HepG2 (cell line): Measurements from ENCODE around the gene CTNND1. TPM values are rescaled to one million over a fixed set of nuclear protein-coding genes. Genes with fewer than 3 reads are reported as not detected.

ENCODE experiments used
- ATAC-seq: fragments of 200-7000 bp; cut with Tn5 transposase; 3 replicates; pipeline ENCODE4 v1.9.1; 2020; ENCODE audit warnings: mild to moderate bottlenecking, moderate library complexity
- BruUV-seq: library from RNA; stranded (reverse); fragments of 400-500 nt; replicated peaks from 2 replicates; lab custom pipeline; 2021; lab: Mats Ljungman, UMichigan
- CTCF ChIA-PET: fragments of 300-600 bp; formaldehyde crosslinking; extraction: SDS; loops from one replicate; lab custom pipeline; 2021; ENCODE audit warnings: low total read pairs, inconsistent platforms, low intra/inter-chr PET ratio; lab: Yijun Ruan, JAX
- POLR2A ChIA-PET: fragments of 350-600 bp; sonication (Branson Sonifier 250); formaldehyde crosslinking; loops from one replicate; lab custom pipeline; 2020; ENCODE audit warnings: antibody characterized with exemption, inconsistent platforms; lab: Yijun Ruan, JAX
- DNase-seq: peaks from one replicate; pipeline ENCODE4 v3.0.0-alpha.2; 2015; ENCODE audit warnings: low spot score
- FAIRE-seq: peaks from 3 replicates; lab custom pipeline; 2011; peaks lifted over from hg19 to GRCh38; lab: Jason Lieb, UNC
- H2AFZ ChIP-seq: one replicate; pipeline ENCODE4 v1.6.1; 2011; ENCODE audit warnings: low read length, inconsistent platforms
- H3K27ac ChIP-seq: fragments of 300-600 bp; 3 replicates; pipeline ENCODE4 v1.8.0; 2011; ENCODE audit warnings: mixed run types, mild to moderate bottlenecking, mixed read lengths, low read length, inconsistent platforms; ENCODE audit not compliant: insufficient read depth; ENCODE audit errors: extremely low read length
- H3K27me3 ChIP-seq, 2 experiments: fragments of 200-600 bp in 1 of 2; 2 replicates in 1 of 2; 3 replicates in 1 of 2; pipeline versions ENCODE4 v1.6.0 to v1.8.0; 2011; ENCODE audit warnings: low read length in 2 of 2, mild to moderate bottlenecking in 2 of 2, moderate library complexity in 2 of 2, inconsistent platforms in 1 of 2; ENCODE audit not compliant: insufficient read depth in 2 of 2, control insufficient read depth in 1 of 2
- H3K36me3 ChIP-seq, 2 experiments: fragments of 200-600 bp in 1 of 2; replicated peaks in 1 of 2; 2 replicates in 1 of 2; 3 replicates in 1 of 2; pipeline versions ENCODE4 v1.5.1 to v1.8.0; 2011; ENCODE audit warnings: low read length in 2 of 2, inconsistent platforms in 1 of 2; ENCODE audit not compliant: insufficient read depth in 2 of 2, control insufficient read depth in 1 of 2
- H3K4me1 ChIP-seq: 2 replicates; pipeline ENCODE4 v1.5.1; 2012; ENCODE audit warnings: low read length, inconsistent platforms; ENCODE audit not compliant: insufficient read depth
- H3K4me2 ChIP-seq: 2 replicates; pipeline ENCODE4 v1.6.0; 2011; ENCODE audit warnings: low read depth, low read length, inconsistent platforms
- H3K4me3 ChIP-seq, 3 experiments: fragments of 200-600 bp in 1 of 3; sonication (generic), shearing (Covaris generic) in 1 of 3; replicated peaks in 1 of 3; 2 replicates each; pipeline ENCODE4 v1.5.1; 2011 to 2016; ENCODE audit warnings: low read length in 3 of 3, inconsistent platforms in 2 of 3, low read depth in 2 of 3, mild to moderate bottlenecking in 2 of 3, control low read depth in 1 of 3, mixed read lengths in 1 of 3; ENCODE audit not compliant: insufficient read depth in 1 of 3
- H3K79me2 ChIP-seq: one replicate; pipeline ENCODE4 v1.6.1; 2011; ENCODE audit warnings: low read length, inconsistent platforms; ENCODE audit not compliant: insufficient read depth
- H3K9ac ChIP-seq: 2 replicates; pipeline ENCODE4 v1.6.0; 2011; ENCODE audit warnings: mild to moderate bottlenecking, low read depth, low read length, inconsistent platforms; ENCODE audit not compliant: insufficient read depth
- H3K9me3 ChIP-seq: 2 replicates; pipeline ENCODE4 v1.5.1; 2012; ENCODE audit warnings: mild to moderate bottlenecking, low read length
- H4K20me1 ChIP-seq: 2 replicates; pipeline ENCODE4 v1.6.0; 2011; ENCODE audit warnings: inconsistent platforms, mild to moderate bottlenecking, low read length, moderate library complexity; ENCODE audit not compliant: insufficient read depth
- DMAP1 ChIP-seq: IDR thresholded peaks from 2 replicates; pipeline ENCODE4 v1.6.1; 2016
- HDAC2 ChIP-seq: sonication (generic); formaldehyde crosslinking; IDR thresholded peaks from 2 replicates; pipeline ENCODE4 v1.4.0; 2020; ENCODE audit warnings: missing genetic modification reagents
- MAFF ChIP-seq: IDR thresholded peaks from 2 replicates; pipeline ENCODE4 v1.6.1; 2011; ENCODE audit warnings: low read depth, low read length, improper control_type of control experiment
- MAFK ChIP-seq, 2 experiments: IDR thresholded peaks in 1 of 2; conservative IDR thresholded peaks in 1 of 2; 2 replicates each; pipeline ENCODE4 v1.6.1; 2011; ENCODE audit warnings: improper control_type of control experiment in 2 of 2, low read length in 2 of 2
- STAT5B ChIP-seq: sonication (generic); formaldehyde crosslinking; IDR thresholded peaks from 2 replicates; pipeline ENCODE4 v1.4.0; 2020; ENCODE audit warnings: missing genetic modification reagents
- TP53 ChIP-seq: sonication (generic); formaldehyde crosslinking; conservative IDR thresholded peaks from 2 replicates; pipeline ENCODE4 v1.4.0; 2020; ENCODE audit warnings: missing genetic modification reagents
- ZNF143 ChIP-seq: sonication (generic); formaldehyde crosslinking; IDR thresholded peaks from 2 replicates; pipeline ENCODE4 v1.4.0; 2020; ENCODE audit warnings: missing genetic modification reagents
- ZNF160 ChIP-seq: sonication (generic); formaldehyde crosslinking; IDR thresholded peaks from 2 replicates; pipeline ENCODE4 v1.8.0; 2022; ENCODE audit warnings: mild to moderate bottlenecking, inconsistent platforms, missing genetic modification reagents
- ZNF335 ChIP-seq: sonication (generic); formaldehyde crosslinking; IDR thresholded peaks from 2 replicates; pipeline ENCODE4 v1.4.0; 2020; ENCODE audit warnings: missing genetic modification reagents
- ZNF569 ChIP-seq: sonication (generic); formaldehyde crosslinking; IDR thresholded peaks from 2 replicates; pipeline ENCODE4 v1.5.0; 2020; ENCODE audit warnings: mild to moderate bottlenecking, missing genetic modification reagents, moderate library complexity, borderline replicate concordance
- ZNF773 ChIP-seq: sonication (generic); formaldehyde crosslinking; IDR thresholded peaks from 2 replicates; pipeline ENCODE4 v1.4.0; 2020; ENCODE audit warnings: missing genetic modification reagents, borderline replicate concordance
- WGBS: methylation state at CpG from one replicate; pipeline ENCODE4 v1.1.6; 2017; ENCODE audit warnings: low lambda C conversion rate; 5-methylcytosine and 5-hydroxymethylcytosine counted together
- in situ Hi-C: cut with HindIII; loops from 2 replicates; pipeline ENCODE4 v1.10.0; 2017; ENCODE audit warnings: low pct_unique_long_range_greater_than_20kb; ENCODE audit not compliant: extremely low pct_ligation_motif_present
- intact Hi-C: fragments of 100-400 bp; cut with micrococcal nuclease; formaldehyde crosslinking; loops from one replicate; pipeline ENCODE4 v1.10.0; 2022; ENCODE audit not compliant: unreplicated experiment
- polyA plus RNA-seq, 8 experiments: library from polyadenylated mRNA; depleted of rRNA in 3 of 8; stranded (reverse) in 7 of 8; unstranded in 1 of 8; fragments of >200 nt; fragmentation: Illumina TruSeq in 4 of 8; extraction: Trizol in 4 of 8; gene quantifications; 2 replicates each; pipeline versions ENCODE4 v1.2.1 to v1.2.3, GENCODE V29; 2011 to 2016; ENCODE audit warnings: low read depth in 4 of 8, missing spikeins in 1 of 8, mixed read lengths in 1 of 8; ENCODE audit not compliant: insufficient read depth in 1 of 8
- total RNA-seq, 5 experiments: library from RNA; depleted of rRNA; stranded (reverse); fragments of >200 nt; fragmentation: Illumina TruSeq; extraction: Trizol; gene quantifications; 2 replicates each; pipeline ENCODE4 v1.2.3, GENCODE V29; 2016; ENCODE audit warnings: low read depth in 1 of 5

CTNND1 gene
- total and polyA plus RNA-seq, 2 of the 13 experiments (the other 11 are each of a cell fraction or from before 2014, with no cell fraction given) = 117 to 128 TPM

GRCh38 chr11:57776031-57776521 is 14.5 kb downstream of the CTNND1 start (continued):
- TF ChIP-seq ZNF143 (CRISPR knock-in tag) = no peak
- TF ChIP-seq, all 625 proteins: peak for 2

GRCh38 chr11:57776577-57777210 is 15.1 kb downstream of the CTNND1 start:
- POLR2A ChIA-PET = interaction anchor here (1.1 to 11.1 kb wide), 4 partner anchors 8 to 65 kb away, joined by 3 to 215 read pairs (median 32); partner anchors contain the start of genes CTNND1, MED19 and TMX2
- BruUV-seq = no TSS peak
- 75% methylated on average over 2 of the region's 2 CpGs for WGBS

More at GRCh38 chr11:57776577-57777210, 15.1 kb downstream of the CTNND1 start:
- no peaks in the 10 kb centered on the region for H3K9me3 ChIP-seq
- H3K27me3 ChIP-seq = no peaks in the 10 kb centered on the region
- H3K36me3 ChIP-seq = peaks cover 0 to 1% of the 10 kb centered on the region in 2 experiments; a peak in 3 of 5 replicates
- DNase-seq (no peak), FAIRE-seq (no peak), ATAC-seq (no peak)
- H3K9ac ChIP-seq = peak overlapping the region; percentile 83
- CTCF ChIA-PET = no interaction called here
- TF ChIP-seq TP53 (CRISPR knock-in tag) (no peak), ZNF160 (CRISPR knock-in tag) (no peak), STAT5B (CRISPR knock-in tag) (no peak), ZNF335 (CRISPR knock-in tag) (no peak), MAFK (conservative IDR thresholded peaks at IDR 0.05 in 1 of 2, IDR thresholded peaks at IDR 0.05 in 1 of 2; ENCODE audit: low read length in 2 of 2) (peak in 1 of 2 experiments; percentile 43; a peak in 1 of 4 replicates), ZNF773 (CRISPR knock-in tag) (no peak), ZNF569 (CRISPR knock-in tag) (no peak), MAFF (peak; percentile 10; the same call in 1 of the 2 replicates), HDAC2 (CRISPR knock-in tag) (no peak), DMAP1 (CRISPR knock-in tag) (no peak)
- peaks cover 33% of the 10 kb centered on the region for H4K20me1 ChIP-seq
- in situ Hi-C loops (no loop called here), intact Hi-C loops (no loop called here)
- peaks cover 89% of the 10 kb centered on the region for H3K79me2 ChIP-seq
- H2AFZ ChIP-seq = no peak overlapping the region
- H3K4me3 ChIP-seq = peak overlapping the region in 2 of 3 experiments; percentile 9 to 49; a peak in 3 of 6 replicates
- peak overlapping the region; percentile 81 for H3K4me2 ChIP-seq
- H3K4me1 ChIP-seq = peaks cover 96% of the 10 kb centered on the region
- H3K27ac ChIP-seq = peak overlapping the region; percentile 96
